ENCODE data around the gene SLC25A23. TPM values are rescaled to one million over a fixed set of nuclear protein-coding genes. Genes with fewer than 3 reads are reported as not detected.

SLC25A23 gene
- total and polyA plus RNA-seq, 7 donors: 15.0 to 91.8 (median 49.4) TPM

DNA sequence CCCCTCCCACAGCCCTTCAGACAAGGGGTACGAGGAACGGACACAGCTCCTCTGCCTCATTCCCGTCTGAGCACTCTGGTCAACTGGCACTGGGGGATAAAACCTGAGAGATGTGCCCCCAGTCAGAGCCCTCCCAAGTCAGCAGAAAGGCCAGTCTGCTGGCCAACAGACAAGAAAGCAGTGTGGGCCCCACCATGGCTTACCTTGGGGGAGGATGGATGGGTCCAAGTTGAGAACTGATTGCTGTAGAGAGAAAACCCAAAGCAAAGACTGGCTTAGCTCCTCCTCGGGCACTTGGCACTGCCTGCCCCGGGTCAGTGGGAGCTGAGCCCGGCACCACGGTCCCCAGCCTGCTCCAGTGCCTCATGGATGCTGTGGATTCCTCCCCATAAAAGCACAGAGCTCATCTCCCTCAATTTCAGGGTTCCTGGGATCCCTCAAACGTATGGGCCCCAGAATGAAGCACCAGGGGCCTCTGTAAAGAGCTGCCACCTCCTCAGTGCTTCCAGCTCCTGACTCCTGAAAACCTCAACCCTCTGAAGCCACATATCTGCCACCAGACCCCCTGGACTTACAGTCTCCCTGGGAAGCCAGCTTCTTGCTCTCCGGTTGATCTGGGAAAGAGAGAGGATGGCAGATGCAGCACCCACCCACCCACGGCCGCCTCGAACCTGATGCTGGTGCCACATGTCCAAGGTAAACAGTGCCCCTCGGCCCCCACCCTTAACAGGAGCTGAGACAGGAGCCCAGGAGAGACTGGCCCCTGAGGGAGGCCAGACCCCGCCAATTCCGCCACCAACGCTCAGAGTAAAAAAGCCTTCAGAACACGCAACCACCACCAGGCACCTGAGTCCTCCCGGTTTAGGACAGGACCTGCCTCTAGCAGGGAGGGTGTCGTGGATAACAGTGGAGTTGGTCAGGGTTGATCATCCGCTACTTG is 38.2 kb downstream of the SLC25A23 start:
- intact Hi-C loops (cut with DNase I): loop anchor here (5.0 to 10.0 kb wide), 2 partner anchors 44 to 207 kb away; partner anchors contain the start of gene PSPN (in 2 of the 2)

DNA sequence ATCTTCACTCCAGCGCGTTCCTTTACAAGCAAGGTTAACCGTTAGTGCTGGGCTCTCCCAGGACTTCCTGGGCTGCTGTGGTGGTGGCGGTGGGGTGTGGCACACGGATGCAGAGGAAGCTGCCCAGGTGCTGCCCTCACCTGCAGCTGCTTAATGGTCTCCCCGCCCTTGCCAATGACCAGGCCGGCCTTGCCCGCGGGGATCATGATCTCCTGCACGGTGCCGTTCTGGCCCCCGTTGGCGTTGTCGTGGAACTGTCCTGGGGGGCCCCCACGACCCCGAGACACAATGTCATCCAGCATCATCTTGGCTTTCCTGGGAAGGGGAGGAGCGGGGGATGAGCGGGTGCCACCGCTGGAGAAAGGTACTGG is 41.0 kb downstream of the SLC25A23 start:
- DNase-seq (no peak), ATAC-seq (no peak)
- no peaks in the 10 kb centered on the region for H3K27me3 ChIP-seq (ENCODE audit: insufficient read depth in 3 of 3, low read length in 2 of 3)
- intact Hi-C loops (cut with DNase I): no loop called here
- 88 to 94% (median 90%) methylated on average over 19 of the region's 19 CpGs for WGBS, 3 donors
- no peak for TF ChIP-seq CTCF (IDR thresholded peaks at IDR 0.05)
- no peak overlapping the region for H3K4me3 ChIP-seq
- H3K27ac ChIP-seq: no peak overlapping the region
- H3K4me1 ChIP-seq: peaks cover 16% of the 10 kb centered on the region
- H3K9me3 ChIP-seq: no peaks in the 10 kb centered on the region
- peaks cover 15 to 88% of the 10 kb centered on the region in 2 donors for H3K36me3 ChIP-seq (ENCODE audit: insufficient read depth in 1 of 2, low read depth in 1 of 2)

More for the DNA sequence above, 38.2 kb downstream of the SLC25A23 start:
- no peak for TF ChIP-seq CTCF (IDR thresholded peaks at IDR 0.05)
- 71 to 81% (median 73%) methylated on average over 19 to 20 of the region's 20 CpGs for WGBS, 3 donors
- peaks cover under 1 to 60% of the 10 kb centered on the region in 2 donors for H3K36me3 ChIP-seq (ENCODE audit: insufficient read depth in 1 of 2, low read depth in 1 of 2)
- peaks cover 16% of the 10 kb centered on the region for H3K4me1 ChIP-seq
- no peak for ATAC-seq
- H3K9me3 ChIP-seq: no peaks in the 10 kb centered on the region
- H3K4me3 ChIP-seq: no peak overlapping the region
- H3K27me3 ChIP-seq (ENCODE audit: insufficient read depth in 3 of 3, low read length in 2 of 3): no peaks in the 10 kb centered on the region
- H3K27ac ChIP-seq: no peak overlapping the region
- DNase-seq: no peak

DNA sequence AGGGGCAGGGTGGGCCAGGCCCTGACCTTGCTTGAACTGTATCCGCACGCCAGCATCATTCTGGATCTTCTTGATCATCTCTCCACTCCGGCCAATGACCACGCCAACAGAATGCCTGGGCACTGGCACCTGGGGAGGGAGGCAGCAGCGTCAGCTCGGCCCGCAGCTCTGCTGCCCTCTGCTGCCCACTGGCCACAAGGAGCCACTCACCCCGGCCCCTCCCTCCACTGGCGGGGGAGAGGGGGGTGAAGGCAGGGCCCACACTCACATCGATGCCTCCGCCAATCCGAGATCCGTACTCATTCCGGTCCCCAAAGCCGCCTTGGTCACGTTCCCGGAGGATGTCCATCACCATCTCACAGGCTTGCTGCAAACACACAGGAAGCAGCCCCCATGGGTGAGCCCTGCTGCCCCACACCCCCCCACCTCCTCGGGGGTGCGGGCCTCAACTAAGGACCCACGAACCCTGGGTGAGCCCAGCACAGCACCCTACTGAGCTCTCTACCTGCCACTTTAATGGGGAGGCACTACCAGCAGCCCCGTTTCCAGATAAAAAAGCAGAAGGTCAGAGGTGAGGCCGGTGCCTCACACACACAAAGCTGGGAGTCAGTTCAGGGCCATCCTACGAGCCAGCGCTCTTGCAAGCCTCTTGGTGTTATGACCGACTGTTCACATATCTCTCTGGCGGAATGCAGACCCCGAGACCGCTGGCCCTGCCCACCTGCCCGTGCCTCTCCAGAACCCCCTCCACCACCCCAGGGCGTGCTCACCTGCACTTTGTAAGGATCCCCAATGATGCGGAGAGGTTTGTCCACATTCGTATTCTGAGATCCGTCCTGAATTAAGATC is 41.7 kb downstream of the SLC25A23 start:
- Histone ChIP-seq H3K4me1 (peaks cover 9% of the 10 kb centered on the region), H3K27ac (no peak overlapping the region), H3K36me3 (ENCODE audit: insufficient read depth in 1 of 2, low read depth in 1 of 2) (peaks cover 15 to 93% of the 10 kb centered on the region in 2 donors), H3K4me3 (no peak overlapping the region), H3K27me3 (ENCODE audit: insufficient read depth in 3 of 3, low read length in 2 of 3) (no peaks in the 10 kb centered on the region), H3K9me3 (no peaks in the 10 kb centered on the region)
- DNase-seq: peak in 1 of 2 donors; percentile 70
- intact Hi-C loops (cut with DNase I): no loop called here
- peak; percentile 69 to 87 (median 78) for ATAC-seq
- 67 to 74% (median 67%) methylated on average over 32 to 33 of the region's 33 CpGs for WGBS, 3 donors
- TF ChIP-seq CTCF (IDR thresholded peaks at IDR 0.05): peak; percentile 41

- 90 to 92% (median 91%) methylated on average over 28 to 29 of the region's 29 CpGs for WGBS, 3 donors
- ATAC-seq: no peak
- intact Hi-C loops (cut with DNase I): no loop called here
- Histone ChIP-seq H3K4me3 (no peak overlapping the region), H3K9me3 (no peaks in the 10 kb centered on the region), H3K36me3 (ENCODE audit: insufficient read depth in 1 of 2, low read depth in 1 of 2) (peaks cover 15 to 87% of the 10 kb centered on the region in 2 donors), H3K27ac (no peak overlapping the region), H3K27me3 (ENCODE audit: insufficient read depth in 3 of 3, low read length in 2 of 3) (no peaks in the 10 kb centered on the region), H3K4me1 (peaks cover 2% of the 10 kb centered on the region)
- no peak for TF ChIP-seq CTCF (IDR thresholded peaks at IDR 0.05)
- peak in 1 of 2 donors; percentile 47 for DNase-seq
Observed at GRCh38 chr19:6416658-6417405, 42.8 kb downstream of the SLC25A23 start.

All from psoas muscle (tissue), 8 donors.